Spleen (tissue), 11 donors: ENCODE results near the gene ARHGDIB. TPM values are rescaled to one million over a fixed set of nuclear protein-coding genes. Genes with fewer than 3 reads are reported as not detected.

Experiments
- DNase-seq: peaks from one replicate; pipeline ENCODE4 v3.0.0-alpha.2; 2020
- H3K27ac ChIP-seq, 8 donors: fragments of 200-600 bp; sonication (generic) in 7 of 8; 1 replicate in 4 of 8; 2 replicates in 4 of 8; pipeline versions ENCODE4 v1.5.0 to v1.8.0; 2016 to 2021; ENCODE audit warnings: inconsistent platforms in 4 of 8, mild to moderate bottlenecking in 4 of 8, moderate library complexity in 1 of 8
- H3K27me3 ChIP-seq, 7 donors: fragments of 200-600 bp; sonication (generic) in 6 of 7; replicated peaks in 1 of 7; 1 replicate in 4 of 7; 2 replicates in 3 of 7; pipeline versions ENCODE4 v1.5.0 to v1.8.0; 2016 to 2021; ENCODE audit warnings: inconsistent platforms in 3 of 7, mild to moderate bottlenecking in 1 of 7
- H3K36me3 ChIP-seq, 6 donors: fragments of 200-600 bp; sonication (generic) in 5 of 6; 1 replicate in 4 of 6; 2 replicates in 2 of 6; pipeline versions ENCODE4 v1.5.0 to v1.8.0; 2016 to 2021; ENCODE audit warnings: inconsistent platforms in 2 of 6
- H3K4me1 ChIP-seq, 6 donors: fragments of 200-600 bp; sonication (generic) in 5 of 6; 1 replicate in 3 of 6; 2 replicates in 3 of 6; pipeline versions ENCODE4 v1.5.0 to v1.8.0; 2016 to 2021; ENCODE audit warnings: inconsistent platforms in 3 of 6
- H3K4me3 ChIP-seq, 8 donors: fragments of 200-600 bp; sonication (generic) in 7 of 8; 1 replicate in 4 of 8; 2 replicates in 4 of 8; pipeline versions ENCODE4 v1.5.0 to v1.8.0; 2016 to 2021; ENCODE audit warnings: inconsistent platforms in 4 of 8, mild to moderate bottlenecking in 4 of 8, moderate library complexity in 2 of 8
- H3K9me3 ChIP-seq, 8 donors: fragments of 200-600 bp; sonication (generic) in 7 of 8; 1 replicate in 4 of 8; 2 replicates in 4 of 8; pipeline versions ENCODE4 v1.5.0 to v1.8.0; 2016 to 2021; ENCODE audit warnings: inconsistent platforms in 4 of 8
- CTCF ChIP-seq, 11 experiments: fragments of 200-600 bp in 7 of 11; fragments of 450-650 bp in 4 of 11; sonication (generic) in 4 of 11; IDR thresholded peaks in 8 of 11; conservative IDR thresholded peaks in 3 of 11; 1 replicate in 7 of 11; 2 replicates in 4 of 11; pipeline versions ENCODE4 v1.4.0 to v1.8.0; 2016 to 2021; ENCODE audit warnings: antibody characterized with exemption in 11 of 11, inconsistent platforms in 4 of 11, mild to moderate bottlenecking in 1 of 11
- POLR2A ChIP-seq, 3 donors: fragments of 450-650 bp; IDR thresholded peaks; one replicate each; pipeline ENCODE4 v1.5.1; 2017; ENCODE audit warnings: antibody characterized with exemption in 3 of 3, mild to moderate bottlenecking in 1 of 3
- POLR2AphosphoS5 ChIP-seq, 3 donors: sonication (generic); formaldehyde crosslinking; IDR thresholded peaks; one replicate each; pipeline ENCODE4 v1.5.1; 2017; ENCODE audit warnings: antibody characterized with exemption in 3 of 3
- WGBS, 5 donors: extraction: QIAGEN DNeasy Blood & Tissue Kit in 3 of 5; methylation state at CpG; one replicate each; pipeline versions ENCODE4 v1.1.5 to v1.1.7; 2013 to 2018; 5-methylcytosine and 5-hydroxymethylcytosine counted together
- intact Hi-C: fragments of 100-400 bp; cut with DNase I; formaldehyde crosslinking; loops from one replicate; pipeline ENCODE4 v1.15.0; 2023; ENCODE audit warnings: low total_unique reads
- polyA plus RNA-seq, 3 donors: library from polyadenylated mRNA; stranded (reverse); fragments of 200-250 nt; gene quantifications; one replicate each; pipeline ENCODE4 v1.2.1, GENCODE V29; 2013
- total RNA-seq, 7 donors: library from RNA; depleted of rRNA in 3 of 7; stranded (reverse); fragments of >200 nt in 3 of 7; fragmentation: NEBNext Ultra II Directional in 4 of 7; extraction: Animal tissue kit (Norgen Biotek cat#: 25700) in 4 of 7; gene quantifications; one replicate each; pipeline versions ENCODE4 v1.1.0 to v1.2.1, GENCODE V29; 2016 to 2021
- donor health status: healthy with polysubstance abuse.
- donor health status: DM: no; HTN: no; CAD: no; lungs with moderate emphysema.
- donor health status: DM: no; HTN: no; CAD: no.
- donor health status: Bipolar disorder and iron deficiency.
- donor health status: healthy.
- donor health status: DM: no; HTN: no; CAD: no.
- donor health status: DM: yes; HTN: yes; CAD: no.

ARHGDIB gene
- total and polyA plus RNA-seq, 10 donors, result 537 to 1,063 (median 786) TPM

- Histone ChIP-seq H3K27me3 (no peaks in the 10 kb centered on the region), H3K4me1 (peaks cover 0 to 12% (median 2%) of the 10 kb centered on the region in 6 donors), H3K9me3 (peaks cover 0 to under 1% (median 0%) of the 10 kb centered on the region in 8 donors), H3K27ac (no peak overlapping the region), H3K4me3 (no peak overlapping the region), H3K36me3 (peaks cover 0 to 11% (median 0%) of the 10 kb centered on the region in 6 donors)
- WGBS, 5 donors, result 94 to 99% (median 96%) methylated on average over 5 of the region's 5 CpGs
- no peak for DNase-seq
- intact Hi-C loops, result no loop called here
- TF ChIP-seq POLR2AphosphoS5 (IDR thresholded peaks at IDR 0.05), result no peak
- TF ChIP-seq CTCF (IDR thresholded peaks at IDR 0.05 in 8 of 11, conservative IDR thresholded peaks at IDR 0.05 in 3 of 11), result no peak
- TF ChIP-seq POLR2A (IDR thresholded peaks at IDR 0.05), result no peak
Observed at GRCh38 chr12:14906114-14906513, 55.3 kb downstream of the ARHGDIB start.

DNA sequence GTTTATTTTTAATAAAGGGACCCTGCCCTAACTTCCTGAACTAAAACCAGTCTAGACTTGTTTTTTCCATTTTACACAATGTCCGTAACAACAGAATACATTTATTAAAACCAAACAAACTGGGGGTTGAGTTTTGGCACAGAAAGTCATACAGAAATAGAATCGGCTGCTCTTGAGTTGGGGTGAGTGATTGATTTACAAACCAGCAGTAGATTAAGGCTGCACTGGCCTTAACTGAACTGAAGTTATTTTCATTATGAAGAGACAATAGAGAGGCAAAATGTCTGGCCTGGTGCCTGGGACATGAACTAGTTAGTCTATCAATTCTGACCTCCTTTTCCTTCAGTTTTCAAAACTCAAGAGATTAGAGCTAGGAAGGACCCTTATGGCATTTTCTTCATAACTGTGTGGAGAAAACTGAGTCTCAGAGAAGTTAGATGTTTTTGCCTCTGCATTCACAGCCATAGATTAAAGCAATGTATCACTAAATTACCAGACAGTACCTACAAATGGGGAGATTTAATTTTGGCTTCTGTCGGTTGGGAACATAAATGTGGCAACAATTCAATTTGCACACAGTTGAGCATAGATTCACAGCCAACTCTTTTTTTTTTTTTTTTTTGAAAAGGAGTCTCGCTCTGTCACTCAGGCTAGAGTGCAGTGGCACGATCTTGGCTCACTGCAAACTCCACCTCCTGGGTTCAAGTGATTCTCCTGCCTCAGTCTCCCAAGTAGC is 56.0 kb downstream of the ARHGDIB start:
- TF ChIP-seq CTCF (IDR thresholded peaks at IDR 0.05 in 8 of 11, conservative IDR thresholded peaks at IDR 0.05 in 3 of 11) (no peak), POLR2A (IDR thresholded peaks at IDR 0.05) (no peak), POLR2AphosphoS5 (IDR thresholded peaks at IDR 0.05) (no peak)
- H3K4me3 ChIP-seq, result peak overlapping the region in 1 of 8 donors; percentile 8
- intact Hi-C loops, result no loop called here
- H3K27me3 ChIP-seq, result no peaks in the 10 kb centered on the region
- peaks cover 0 to 7% (median 0%) of the 10 kb centered on the region in 6 donors for H3K36me3 ChIP-seq
- H3K4me1 ChIP-seq, result peaks cover 0 to 12% (median 2%) of the 10 kb centered on the region in 6 donors
- no peak for DNase-seq
- 70 to 83% (median 72%) methylated on average over 5 of the region's 5 CpGs for WGBS, 5 donors
- H3K27ac ChIP-seq, result peak overlapping the region in 4 of 8 donors; percentile 2 to 43 (median 10)
- no peaks in the 10 kb centered on the region for H3K9me3 ChIP-seq

DNA sequence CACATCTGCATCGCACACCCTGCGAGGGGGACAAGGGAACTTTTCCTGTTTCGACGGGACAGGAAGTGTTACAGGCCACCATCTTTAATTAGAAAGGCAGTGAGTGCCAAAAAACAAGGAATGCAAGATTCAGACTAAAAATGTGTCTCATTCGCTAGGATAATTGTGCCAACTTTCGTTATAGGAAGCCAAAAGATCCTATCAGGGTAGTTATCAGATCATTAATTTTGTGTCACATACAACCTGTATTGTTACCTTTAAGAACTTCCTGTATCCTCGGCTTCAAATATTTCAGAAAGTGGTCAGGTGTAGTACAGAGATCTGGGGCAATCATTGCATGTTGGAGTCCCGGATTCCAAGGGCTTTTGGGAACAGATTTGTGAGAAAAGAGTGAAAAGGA is 56.5 kb downstream of the ARHGDIB start:
- peaks cover 0 to 5% (median 0%) of the 10 kb centered on the region in 6 donors for H3K36me3 ChIP-seq
- no peak for TF ChIP-seq POLR2AphosphoS5 (IDR thresholded peaks at IDR 0.05)
- TF ChIP-seq CTCF (IDR thresholded peaks at IDR 0.05 in 8 of 11, conservative IDR thresholded peaks at IDR 0.05 in 3 of 11), result no peak
- no peak for TF ChIP-seq POLR2A (IDR thresholded peaks at IDR 0.05)
- WGBS, 5 donors, result 55 to 77% (median 55%) methylated on average over 8 of the region's 8 CpGs
- no peaks in the 10 kb centered on the region for H3K27me3 ChIP-seq
- DNase-seq, result no peak
- intact Hi-C loops, result no loop called here
- H3K9me3 ChIP-seq, result no peaks in the 10 kb centered on the region
- H3K27ac ChIP-seq, result peak overlapping the region in 4 of 8 donors; percentile 2 to 43 (median 10)
- peaks cover 0 to 12% (median 2%) of the 10 kb centered on the region in 6 donors for H3K4me1 ChIP-seq
- peak overlapping the region in 1 of 8 donors; percentile 8 for H3K4me3 ChIP-seq

DNA sequence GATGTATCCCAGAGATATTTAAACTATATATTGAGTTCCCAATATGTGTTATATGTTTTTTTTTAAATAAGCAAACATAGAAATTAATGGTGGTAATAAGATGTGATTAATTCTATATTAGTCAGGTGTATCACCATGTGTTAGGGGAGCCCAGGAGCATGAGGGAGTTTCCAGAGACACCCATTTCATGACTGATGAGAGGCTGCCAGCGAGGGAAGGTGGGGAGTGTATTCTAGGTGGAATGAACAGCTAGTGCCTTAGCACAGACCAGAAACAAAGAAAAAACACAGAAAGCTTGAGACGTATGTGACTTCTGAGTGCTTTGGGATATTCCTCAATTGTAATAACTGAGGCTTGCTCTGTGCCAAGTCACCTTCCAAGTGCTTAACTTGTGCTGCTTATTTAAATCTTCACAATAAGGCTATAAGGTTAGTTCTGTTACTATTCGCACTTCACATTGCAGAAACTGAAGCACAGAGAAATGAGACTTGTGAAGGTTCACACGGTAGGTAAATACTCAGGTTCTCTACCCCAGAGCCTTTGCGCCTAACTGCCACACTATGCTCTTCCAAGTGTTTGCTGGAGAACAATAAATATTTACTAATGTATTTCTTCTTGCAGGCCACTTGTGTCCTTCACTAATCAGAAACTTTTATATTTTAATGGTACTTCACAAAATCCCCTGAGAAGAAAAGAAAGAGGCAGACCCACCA is 57.9 kb downstream of the ARHGDIB start:
- Histone ChIP-seq H3K9me3 (no peaks in the 10 kb centered on the region), H3K36me3 (no peaks in the 10 kb centered on the region), H3K27me3 (no peaks in the 10 kb centered on the region), H3K4me3 (no peak overlapping the region), H3K4me1 (peaks cover 0 to 12% (median 2%) of the 10 kb centered on the region in 6 donors), H3K27ac (no peak overlapping the region)
- intact Hi-C loops, result no loop called here
- WGBS, 5 donors, result 93 to 96% (median 95%) methylated on average over 5 of the region's 5 CpGs
- DNase-seq, result no peak
- no peak for TF ChIP-seq CTCF (IDR thresholded peaks at IDR 0.05 in 8 of 11, conservative IDR thresholded peaks at IDR 0.05 in 3 of 11)
- no peak for TF ChIP-seq POLR2AphosphoS5 (IDR thresholded peaks at IDR 0.05)
- TF ChIP-seq POLR2A (IDR thresholded peaks at IDR 0.05), result no peak
